A673 (cell line): Measurements from ENCODE around the gene CLDN20. TPM values are rescaled to one million over a fixed set of nuclear protein-coding genes. Genes with fewer than 3 reads are reported as not detected.

Source experiments
- BruUV-seq: library from RNA; stranded (reverse); fragments of 400-500 nt; replicated peaks from 2 replicates; lab custom pipeline; 2021; lab: Mats Ljungman, UMichigan
- CTCF ChIA-PET: fragments of 300-600 bp; sonication (Branson Sonifier 250); formaldehyde crosslinking; loops from one replicate; lab custom pipeline; 2022; ENCODE audit warnings: antibody characterized with exemption; lab: Charles Lee
- POLR2A ChIA-PET: fragments of 300-600 bp; sonication (Branson Sonifier 250); formaldehyde crosslinking; loops from one replicate; lab custom pipeline; 2022; ENCODE audit warnings: antibody characterized with exemption; ENCODE audit not compliant: low non-redundant PET; lab: Charles Lee
- DNase-seq: peaks from one replicate; pipeline ENCODE4 v3.0.0-alpha.2; 2015; ENCODE audit warnings: low spot score
- H3K27ac ChIP-seq: fragments of 200-600 bp; sonication (generic); 2 replicates; pipeline ENCODE4 v1.5.1; 2016; ENCODE audit warnings: mixed run types, low read depth, mild to moderate bottlenecking, mixed read lengths, antibody characterized with exemption, low read length; ENCODE audit not compliant: poor library complexity, severe bottlenecking
- H3K27me3 ChIP-seq: fragments of 200-600 bp; sonication (generic); replicated peaks from 2 replicates; pipeline ENCODE4 v1.6.1; 2017; ENCODE audit warnings: mixed run types, low read depth, mild to moderate bottlenecking, mixed read lengths, antibody characterized with exemption, low read length; ENCODE audit not compliant: insufficient read depth, poor library complexity
- H3K36me3 ChIP-seq: fragments of 200-600 bp; sonication (generic); 2 replicates; pipeline ENCODE4 v1.6.1; 2016; ENCODE audit warnings: mixed run types, mild to moderate bottlenecking, mixed read lengths, antibody characterized with exemption, low read length; ENCODE audit not compliant: insufficient read depth, poor library complexity, severe bottlenecking
- H3K4me1 ChIP-seq: fragments of 200-600 bp; sonication (generic); 2 replicates; pipeline ENCODE4 v1.6.1; 2017; ENCODE audit warnings: mixed run types, mild to moderate bottlenecking, mixed read lengths, antibody characterized with exemption, low read length; ENCODE audit not compliant: insufficient read depth, poor library complexity, severe bottlenecking
- H3K4me3 ChIP-seq: fragments of 200-600 bp; sonication (generic); 2 replicates; pipeline ENCODE4 v1.5.1; 2016; ENCODE audit warnings: low read depth, mixed run types, mild to moderate bottlenecking, mixed read lengths, low read length; ENCODE audit not compliant: poor library complexity, severe bottlenecking
- H3K9me3 ChIP-seq: fragments of 200-600 bp; sonication (generic); 2 replicates; pipeline ENCODE4 v1.6.1; 2016; ENCODE audit warnings: mixed run types, low read depth, mild to moderate bottlenecking, mixed read lengths, antibody characterized with exemption, low read length; ENCODE audit not compliant: poor library complexity, severe bottlenecking
- CTCF ChIP-seq: fragments of 300-800, 200-600 bp; sonication (generic); conservative IDR thresholded peaks from 2 replicates; pipeline ENCODE4 v1.5.1; 2017; ENCODE audit warnings: low read depth, mild to moderate bottlenecking, antibody characterized with exemption, low read length, moderate library complexity, mixed read lengths
- EZH2 ChIP-seq: fragments of 200-600 bp; sonication (generic); IDR thresholded peaks from 2 replicates; pipeline ENCODE4 v1.6.1; 2017; ENCODE audit warnings: borderline replicate concordance, low read depth, mild to moderate bottlenecking, mixed read lengths, antibody characterized with exemption, low read length; ENCODE audit not compliant: poor library complexity, severe bottlenecking
- intact Hi-C: fragments of 100-400 bp; cut with micrococcal nuclease; formaldehyde crosslinking; loops from one replicate; pipeline ENCODE4 v1.10.0; 2022; ENCODE audit not compliant: unreplicated experiment
- total RNA-seq: library from RNA; stranded (reverse); gene quantifications from 2 replicates; pipeline ENCODE4 v1.2.3, GENCODE V29; 2021

Gene CLDN20
- total RNA-seq, 1 experiment from 2014 or later: not detected

- POLR2A ChIA-PET: no interaction called here
- intact Hi-C loops: loop anchor here (1.0 to 10.0 kb wide), 4 partner anchors 71 to 574 kb away; no protein-coding TSS in a partner anchor
- BruUV-seq: no TSS peak
- H3K9me3 ChIP-seq: no peaks in the 10 kb centered on the region
- H3K27ac ChIP-seq: no peak overlapping the region
- H3K36me3 ChIP-seq: no peaks in the 10 kb centered on the region
- no peak for TF ChIP-seq EZH2
- TF ChIP-seq CTCF: peak; percentile 74
- H3K27me3 ChIP-seq: no peaks in the 10 kb centered on the region
- H3K4me3 ChIP-seq: no peak overlapping the region
- H3K4me1 ChIP-seq: no peaks in the 10 kb centered on the region
- CTCF ChIA-PET: interaction anchor here (1.1 to 1.6 kb wide), 4 partner anchors 71 to 573 kb away, joined by 3 to 28 read pairs (median 8); no protein-coding TSS in a partner anchor
- peak; percentile 61 for DNase-seq
These were observed 15.5 kb upstream of the CLDN20 start for GRCh38 chr6:155248008-155249001.

- no peaks in the 10 kb centered on the region for H3K9me3 ChIP-seq
- no peaks in the 10 kb centered on the region for H3K27me3 ChIP-seq
- ChIA-PET CTCF (no interaction called here), POLR2A (interaction anchor here (0.6 kb wide), 1 partner anchor 60 kb away, joined by 3 read pairs; no protein-coding TSS in a partner anchor)
- intact Hi-C loops: no loop called here
- DNase-seq: no peak
- peaks cover 12% of the 10 kb centered on the region for H3K36me3 ChIP-seq
- TF ChIP-seq CTCF: no peak
- no peak for TF ChIP-seq EZH2
- no peak overlapping the region for H3K27ac ChIP-seq
- H3K4me1 ChIP-seq: no peaks in the 10 kb centered on the region
- BruUV-seq: no TSS peak
- H3K4me3 ChIP-seq: no peak overlapping the region
These were observed 13.0 kb upstream of the CLDN20 start for GRCh38 chr6:155250701-155251381.

GRCh38 chr6:155252581-155252980, 11.2 kb upstream of the CLDN20 start:
- TF ChIP-seq EZH2 (no peak), CTCF (no peak)
- DNase-seq: no peak
- ChIA-PET POLR2A (no interaction called here), CTCF (no interaction called here)
- no peak overlapping the region for H3K4me3 ChIP-seq
- no peaks in the 10 kb centered on the region for H3K4me1 ChIP-seq
- no TSS peak for BruUV-seq
- no peaks in the 10 kb centered on the region for H3K9me3 ChIP-seq
- no peaks in the 10 kb centered on the region for H3K27me3 ChIP-seq
- H3K36me3 ChIP-seq: peaks cover 28% of the 10 kb centered on the region
- intact Hi-C loops: no loop called here
- H3K27ac ChIP-seq: no peak overlapping the region
